Brain microvascular endothelial cell (primary cell): ENCODE measurements around the gene PSPN.
"Not testable (repeated sequence)": the region's sequence is repeated elsewhere in the genome, so short reads cannot be mapped to it uniquely, and the experiment has no call there.

ENCODE experiments used
- DNase-seq: peaks from one replicate; pipeline ENCODE4 v3.0.0-alpha.2; 2020
- H3K27ac ChIP-seq: fragments of 250-450 bp; sonication (Bioruptor Pico); 2 replicates; pipeline ENCODE4 v1.5.1; 2020; ENCODE audit warnings: mild to moderate bottlenecking, moderate library complexity
- H3K27me3 ChIP-seq: fragments of 250-450 bp; sonication (Bioruptor Pico); replicated peaks from 2 replicates; pipeline ENCODE4 v1.5.1; 2020; ENCODE audit warnings: mild to moderate bottlenecking
- H3K36me3 ChIP-seq: fragments of 250-450 bp; sonication (Bioruptor Pico); replicated peaks from 2 replicates; pipeline ENCODE4 v1.5.1; 2020; ENCODE audit warnings: mild to moderate bottlenecking
- H3K4me3 ChIP-seq: 2 replicates; pipeline ENCODE4 v1.5.1; 2011; ENCODE audit warnings: low read depth, mild to moderate bottlenecking, control low read depth, low read length, moderate library complexity
- CTCF ChIP-seq: IDR thresholded peaks from 2 replicates; pipeline ENCODE4 v1.5.1; 2011; ENCODE audit warnings: low read depth, mild to moderate bottlenecking, moderate library complexity, low read length, control low read depth, inconsistent platforms; ENCODE audit errors: missing control alignments
- in situ Hi-C: cut with HindIII; loops from 2 replicates; pipeline ENCODE4 v1.10.0; 2017; ENCODE audit warnings: low sequenced_read_pairs, low pct_ligation_motif_present

Gene PSPN

GRCh38 chr19:6358003-6358402 lies 17.7 kb downstream of the PSPN start:
- in situ Hi-C loops: no loop called here
- no peaks in the 10 kb centered on the region for H3K36me3 ChIP-seq
- H3K4me3 ChIP-seq: no peak overlapping the region
- no peak overlapping the region for H3K27ac ChIP-seq
- TF ChIP-seq CTCF: no peak
- DNase-seq: no peak
- H3K27me3 ChIP-seq: no peaks in the 10 kb centered on the region

- no peak for DNase-seq
- H3K36me3 ChIP-seq: no peaks in the 10 kb centered on the region
- no peaks in the 10 kb centered on the region for H3K27me3 ChIP-seq
- H3K27ac ChIP-seq: no peak overlapping the region
- in situ Hi-C loops: no loop called here
- no peak for TF ChIP-seq CTCF
- H3K4me3 ChIP-seq: no peak overlapping the region
These were observed 18.6 kb downstream of the PSPN start for GRCh38 chr19:6357174-6357573.

- H3K36me3 ChIP-seq, H3K4me3 ChIP-seq, in situ Hi-C loops, H3K27me3 ChIP-seq, H3K27ac ChIP-seq, DNase-seq: not testable (repeated sequence)
These were observed 20.3 kb downstream of the PSPN start for GRCh38 chr19:6355321-6356040.

GRCh38 chr19:6354098-6354674 lies 21.5 kb downstream of the PSPN start:
- DNase-seq: no peak
- H3K27ac ChIP-seq: no peak overlapping the region
- no peaks in the 10 kb centered on the region for H3K36me3 ChIP-seq
- in situ Hi-C loops: no loop called here
- no peak overlapping the region for H3K4me3 ChIP-seq
- no peaks in the 10 kb centered on the region for H3K27me3 ChIP-seq
- peak; percentile 72 for TF ChIP-seq CTCF

- in situ Hi-C loops: no loop called here
- DNase-seq: no peak
- Histone ChIP-seq H3K4me3 (no peak overlapping the region), H3K36me3 (no peaks in the 10 kb centered on the region), H3K27ac (no peak overlapping the region), H3K27me3 (no peaks in the 10 kb centered on the region)
- TF ChIP-seq CTCF: no peak
These were observed 23.2 kb downstream of the PSPN start for GRCh38 chr19:6352381-6353165.

- TF ChIP-seq CTCF: no peak
- H3K36me3 ChIP-seq: no peaks in the 10 kb centered on the region
- H3K4me3 ChIP-seq: no peak overlapping the region
- no peak for DNase-seq
- H3K27me3 ChIP-seq: no peaks in the 10 kb centered on the region
- no peak overlapping the region for H3K27ac ChIP-seq
- in situ Hi-C loops: no loop called here
These were observed 25.0 kb downstream of the PSPN start for GRCh38 chr19:6350688-6351087.

- H3K27me3 ChIP-seq, H3K4me3 ChIP-seq, DNase-seq, H3K27ac ChIP-seq, in situ Hi-C loops, H3K36me3 ChIP-seq: not testable (repeated sequence)
These were observed 26.5 kb downstream of the PSPN start for GRCh38 chr19:6349271-6349670.
